GM21360 (cell line): ENCODE results near the gene KNSTRN.

ENCODE experiments used
- ATAC-seq: cut with Tn5 transposase; IDR thresholded peaks from one replicate; pipeline ENCODE4 v1.9.1; 2021; ENCODE audit warnings: mild to moderate bottlenecking, moderate library complexity; ENCODE audit not compliant: unreplicated experiment

Gene KNSTRN, protein sequence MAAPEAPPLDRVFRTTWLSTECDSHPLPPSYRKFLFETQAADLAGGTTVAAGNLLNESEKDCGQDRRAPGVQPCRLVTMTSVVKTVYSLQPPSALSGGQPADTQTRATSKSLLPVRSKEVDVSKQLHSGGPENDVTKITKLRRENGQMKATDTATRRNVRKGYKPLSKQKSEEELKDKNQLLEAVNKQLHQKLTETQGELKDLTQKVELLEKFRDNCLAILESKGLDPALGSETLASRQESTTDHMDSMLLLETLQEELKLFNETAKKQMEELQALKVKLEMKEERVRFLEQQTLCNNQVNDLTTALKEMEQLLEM

GRCh38 chr15:40382580-40383456 is at the start of gene KNSTRN:
KNSTRN (plus strand) TSS chr15:40382721; CDS start chr15:40382836, 115 bp downstream.
- ATAC-seq = peak; percentile 90

DNA sequence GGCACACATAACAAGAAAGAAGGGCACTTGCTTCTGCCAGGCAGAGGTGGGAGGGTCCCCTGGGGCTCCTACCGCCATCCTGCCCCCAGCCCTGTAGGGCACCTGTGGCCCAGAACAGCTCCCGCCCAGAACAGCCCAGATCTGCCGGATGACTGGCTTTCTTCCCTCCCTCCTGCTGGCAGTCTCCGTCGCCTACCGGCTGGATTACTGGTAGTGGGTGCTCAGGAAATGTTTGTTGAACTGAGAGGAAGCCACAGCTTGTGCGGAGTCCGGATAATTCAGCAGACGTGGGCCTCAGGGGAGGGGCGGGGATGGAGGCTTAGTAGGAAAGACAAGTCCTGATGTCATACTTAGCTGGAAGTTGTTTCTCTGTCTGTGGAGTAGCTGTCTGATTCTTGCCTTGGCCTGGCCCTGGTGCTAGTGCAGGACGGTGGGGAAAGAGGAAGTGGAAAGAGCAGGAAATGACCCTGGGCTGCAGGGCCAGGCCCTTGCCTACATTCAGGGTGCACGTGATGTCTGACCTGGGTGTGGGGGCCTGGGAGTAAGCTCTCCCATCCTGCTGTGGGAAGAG is 48.5 kb upstream of the KNSTRN start:
- no peak for ATAC-seq

DNA sequence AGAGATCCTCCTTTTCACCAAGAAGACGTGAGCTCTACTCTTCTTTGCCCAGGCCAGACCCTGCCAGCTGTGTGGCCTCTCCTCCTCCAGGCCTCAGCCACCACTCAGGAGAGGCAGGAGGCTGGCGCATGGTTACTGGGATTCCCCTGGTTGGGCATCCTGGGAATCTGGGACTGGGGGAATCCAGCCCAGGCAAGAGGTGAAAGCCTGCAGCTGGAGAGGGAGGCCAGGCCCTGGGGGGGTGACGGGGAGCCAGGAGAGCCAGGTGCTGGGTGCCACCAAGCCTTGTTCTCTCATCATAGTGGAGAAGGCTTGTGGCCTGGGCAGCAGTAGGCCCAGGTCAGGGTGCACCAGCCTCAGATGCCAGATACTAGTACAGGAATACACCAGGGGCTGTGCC is 48.0 kb upstream of the KNSTRN start:
- no peak for ATAC-seq

DNA sequence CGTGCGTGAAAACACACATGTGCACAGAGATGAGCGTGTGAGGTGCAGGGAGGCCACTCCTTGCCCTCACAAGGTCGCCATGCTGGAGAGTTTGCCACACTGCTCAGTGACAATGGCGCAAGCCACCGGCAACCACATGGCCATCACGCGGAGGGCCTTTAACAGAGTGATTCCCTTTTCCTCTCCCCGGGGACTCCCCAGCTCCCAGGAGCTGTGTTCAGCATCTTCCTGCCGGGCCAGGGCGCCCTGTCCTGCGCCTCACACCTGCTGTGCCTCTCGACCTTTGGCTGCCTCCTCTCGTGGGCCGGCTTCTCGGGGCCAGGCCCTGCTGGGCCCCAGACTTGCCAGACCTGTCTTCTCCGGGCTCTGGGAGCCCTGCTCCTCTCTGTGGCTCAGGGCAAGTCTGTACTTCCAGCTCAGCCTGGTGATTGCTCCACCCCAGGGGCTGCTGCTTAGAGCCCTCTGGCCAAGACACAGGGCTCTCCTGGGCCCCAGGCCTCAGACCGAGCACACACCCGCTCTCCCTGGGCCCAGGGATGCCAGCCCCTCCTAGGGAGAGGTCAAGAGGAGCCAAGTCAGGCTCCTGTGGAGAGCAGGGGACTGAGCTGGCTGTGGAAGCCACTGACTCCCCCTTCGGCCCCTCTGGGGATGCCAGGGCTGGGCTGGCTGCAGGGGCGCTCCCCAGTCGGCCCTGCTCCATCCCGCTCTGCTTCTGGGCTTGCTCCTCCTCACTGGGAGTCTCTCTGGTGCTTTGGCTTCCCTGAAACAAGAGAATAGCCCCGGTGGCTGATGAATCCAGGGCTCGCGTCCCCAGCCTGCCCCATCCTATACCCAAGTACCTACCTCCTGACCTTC is 47.4 kb upstream of the KNSTRN start:
- no peak for ATAC-seq

DNA sequence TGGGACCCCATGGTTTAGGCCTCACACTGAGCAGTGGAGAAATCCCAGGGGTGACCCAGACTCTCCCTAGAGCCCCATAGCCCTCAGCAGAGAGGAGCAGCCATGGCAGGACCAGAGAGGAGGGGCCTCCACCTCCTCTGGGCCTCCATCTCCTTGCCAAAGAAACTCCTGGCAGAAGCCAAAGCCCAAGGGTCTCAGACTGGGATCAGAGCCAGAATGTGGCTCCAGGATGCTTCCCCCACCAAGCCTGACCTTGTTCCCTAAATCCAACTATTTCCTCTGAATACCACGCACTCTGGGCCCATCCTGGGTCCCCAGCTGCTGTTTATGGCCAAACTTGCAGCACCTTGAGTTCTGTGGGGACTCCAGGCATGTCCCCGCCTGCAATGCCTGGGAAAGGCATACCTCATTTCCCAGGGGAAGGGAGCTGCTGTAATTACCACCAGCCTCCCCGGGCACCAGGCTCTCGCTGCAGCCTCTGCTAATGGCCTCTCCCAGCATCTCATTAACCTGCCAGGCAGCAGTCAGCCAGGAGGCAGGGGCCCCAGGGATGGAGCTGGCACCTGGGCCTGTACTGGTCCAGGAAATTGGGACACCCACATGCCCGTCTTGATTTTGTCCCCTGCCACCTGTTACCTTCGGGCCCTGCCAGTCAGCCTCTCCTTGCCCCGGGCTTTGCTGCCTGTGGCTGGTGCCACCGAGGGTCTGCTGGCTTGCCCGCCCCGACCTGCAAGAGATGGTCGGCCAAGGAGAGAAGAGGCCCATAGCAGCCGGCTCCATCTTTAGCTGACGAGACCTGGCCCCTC is 46.4 kb upstream of the KNSTRN start:
- ATAC-seq = no peak

- no peak for ATAC-seq
Observed at GRCh38 chr15:40336744-40337122, 45.8 kb upstream of the KNSTRN start.

GRCh38 chr15:40337597-40337996 is 44.9 kb upstream of the KNSTRN start:
- ATAC-seq = no peak

- no peak for ATAC-seq
Observed at GRCh38 chr15:40338041-40338657, 44.4 kb upstream of the KNSTRN start.

DNA sequence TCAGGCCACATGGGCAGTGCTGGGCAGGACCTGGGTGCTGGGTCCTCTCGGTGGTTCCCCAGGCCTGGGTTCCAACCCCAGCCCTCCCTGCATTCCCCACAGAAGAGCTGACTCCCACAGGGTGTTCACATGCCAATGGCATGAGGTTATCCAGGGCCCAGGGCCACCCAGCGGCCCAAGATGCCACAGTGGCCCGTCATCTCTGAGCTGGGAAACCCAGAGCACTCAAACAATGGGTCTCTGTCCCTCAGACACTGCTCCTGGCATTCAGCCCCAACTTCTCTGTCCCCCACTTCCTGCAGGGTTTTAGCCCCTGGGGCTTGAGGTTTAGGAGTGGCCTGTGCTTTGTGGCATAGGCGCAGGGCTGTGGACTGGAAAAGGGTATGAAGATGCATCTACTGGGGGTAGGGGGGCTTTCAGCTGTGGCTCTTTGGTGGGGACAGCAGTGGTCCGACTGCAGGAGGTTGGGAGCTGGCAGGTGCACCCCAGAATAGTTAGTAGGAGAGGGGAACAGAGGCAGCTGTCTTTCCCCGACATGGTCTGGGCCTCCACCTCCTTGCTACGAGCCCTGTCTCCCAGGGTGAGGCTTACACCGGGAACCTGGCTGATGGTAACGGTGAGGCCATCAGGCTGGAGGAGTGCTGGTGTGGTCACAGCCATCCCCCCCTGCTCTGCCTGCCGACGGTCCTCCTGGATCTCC is 43.5 kb upstream of the KNSTRN start:
- no peak for ATAC-seq

GRCh38 chr15:40339621-40339945 is 42.9 kb upstream of the KNSTRN start:
- no peak for ATAC-seq

DNA sequence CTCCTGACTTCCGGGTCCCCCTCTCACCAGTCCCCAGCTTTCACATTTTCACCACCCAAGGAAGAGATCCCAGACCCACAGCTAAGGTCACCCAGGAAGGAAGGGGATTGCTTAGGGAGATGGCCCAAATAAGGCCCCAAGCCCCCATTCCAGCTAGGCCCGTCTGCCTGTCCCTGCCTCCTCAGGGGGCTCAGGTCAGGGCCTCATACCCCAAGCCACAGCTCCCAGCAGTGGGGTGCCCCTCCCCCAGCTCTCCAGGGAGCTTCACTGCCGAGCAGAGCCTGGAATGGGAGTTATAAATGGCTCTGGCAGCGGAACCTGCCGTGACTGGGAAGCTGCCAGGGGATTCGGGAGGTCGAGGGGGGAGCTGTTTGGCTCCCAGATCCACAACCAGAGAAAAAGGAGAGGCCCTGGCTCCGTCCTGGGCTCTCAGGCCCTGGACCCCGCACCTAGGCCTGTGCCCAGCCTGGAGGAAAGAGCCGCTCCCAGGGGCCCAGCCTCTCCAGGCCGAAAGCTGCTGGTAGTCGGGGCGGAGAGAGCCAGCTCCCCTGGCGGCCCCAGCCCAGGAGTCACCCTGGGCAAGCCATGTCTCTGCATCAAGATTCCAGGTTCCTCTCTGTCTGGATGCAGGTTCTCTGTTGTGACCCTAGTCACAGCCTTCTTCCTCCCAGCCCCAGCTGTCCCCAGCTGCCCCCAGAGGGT is 42.3 kb upstream of the KNSTRN start:
- ATAC-seq = no peak

DNA sequence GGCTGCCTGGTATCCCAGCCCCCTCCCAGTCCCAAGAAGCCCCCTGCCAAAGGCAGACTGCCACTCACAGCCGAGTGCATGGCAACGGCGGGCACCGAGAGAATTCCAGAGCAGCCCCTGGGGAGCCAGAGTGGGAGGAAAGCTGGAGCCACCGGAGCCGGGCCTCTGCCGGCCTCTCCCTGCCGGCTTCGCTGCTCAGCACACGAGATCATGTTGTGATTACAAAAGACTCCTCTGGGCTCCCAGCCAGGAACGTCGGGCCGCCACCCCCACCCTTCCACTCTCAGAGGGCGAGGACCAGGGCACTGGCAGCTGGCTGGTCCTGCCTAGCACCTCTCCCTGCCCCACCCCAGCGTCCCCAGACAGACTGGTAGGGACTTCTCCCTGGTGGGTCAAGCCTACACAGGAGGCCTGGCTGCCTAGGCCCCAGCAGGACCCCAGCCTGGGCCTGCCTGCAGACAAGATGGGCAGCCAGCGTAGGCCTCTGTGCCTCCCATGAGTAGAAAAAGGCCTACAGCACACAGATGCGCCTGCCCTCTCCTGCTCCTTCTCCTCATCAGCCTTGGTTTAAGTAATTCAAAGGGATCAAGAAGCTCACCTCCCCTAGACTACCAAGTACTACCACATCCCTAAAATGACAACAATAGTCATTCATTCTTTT is 41.7 kb upstream of the KNSTRN start, which contains the start of gene CCDC9B:
Gene CCDC9B, minus strand, starts transcription at position 200 of the 661 bp plus-strand sequence. Its CDS starts 120 bp downstream, at position 80.
- ATAC-seq = no peak

- ATAC-seq = no peak
Observed at GRCh38 chr15:40342416-40343320, 39.9 kb upstream of the KNSTRN start.

GRCh38 chr15:40343512-40343911 is 39.0 kb upstream of the KNSTRN start:
- ATAC-seq = no peak

DNA sequence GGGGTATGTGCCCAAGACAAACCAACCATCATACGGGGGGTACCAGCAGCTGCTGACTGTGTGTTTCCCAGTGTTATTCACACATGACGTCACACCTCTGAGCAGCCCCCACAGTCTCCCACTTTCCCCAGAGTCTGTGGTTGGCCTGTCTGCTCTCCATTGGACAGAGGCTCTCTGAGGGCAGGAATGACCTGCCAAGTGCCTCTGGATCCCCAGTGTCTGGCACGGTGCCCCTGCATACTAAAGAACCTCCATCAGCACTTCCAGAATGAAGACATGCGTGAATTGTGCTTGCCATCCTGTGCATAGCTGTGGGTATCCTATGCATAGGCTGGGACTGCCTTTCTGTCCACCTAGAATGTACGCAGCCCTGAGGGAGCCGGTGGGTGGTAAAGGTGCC is 38.3 kb upstream of the KNSTRN start:
- no peak for ATAC-seq

DNA sequence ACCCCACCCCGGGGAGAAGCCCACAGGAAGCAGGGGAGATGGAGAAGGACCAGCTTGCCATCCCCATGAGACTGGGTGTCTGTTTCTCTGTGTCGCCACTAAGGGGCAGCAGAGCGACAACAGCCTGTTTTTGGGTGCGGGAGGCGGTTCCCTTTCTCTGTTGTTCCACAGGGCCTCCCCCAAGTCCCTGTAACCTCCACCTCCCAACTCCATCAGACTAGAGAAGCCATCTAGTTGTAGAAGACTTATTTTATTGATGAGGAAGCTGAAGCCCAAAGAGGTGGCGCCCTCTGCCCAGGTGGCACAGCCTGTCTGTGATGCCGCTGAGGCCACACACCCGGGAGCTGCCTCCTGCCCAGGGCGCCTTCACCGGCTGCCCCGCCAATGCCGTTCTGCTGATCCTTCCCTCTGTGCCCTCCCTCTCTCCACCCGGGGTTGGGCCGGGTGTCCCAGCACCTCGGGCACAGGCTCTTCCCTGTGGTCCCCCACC is 37.8 kb upstream of the KNSTRN start:
- ATAC-seq = no peak
